CD4-positive, alpha-beta T cell (primary cell): Measurements from ENCODE around the gene ADAM23. TPM values are rescaled to one million over a fixed set of nuclear protein-coding genes. Genes with fewer than 3 reads are reported as not detected.

Experiments
- ATAC-seq: fragments of 200-7000 bp; cut with Tn5 transposase; one replicate; pipeline ENCODE4 v1.10.0; 2022; ENCODE audit warnings: mild to moderate bottlenecking; ENCODE audit not compliant: poor library complexity
- CTCF ChIA-PET: fragments of 350-600 bp; sonication (Branson Sonifier 250); formaldehyde crosslinking; loops from one replicate; lab custom pipeline; 2021; ENCODE audit warnings: antibody characterized with exemption, inconsistent platforms; lab: Charles Lee
- POLR2A ChIA-PET: fragments of 350-600 bp; sonication (Branson Sonifier 250); formaldehyde crosslinking; loops from one replicate; lab custom pipeline; 2021; ENCODE audit warnings: antibody characterized with exemption, inconsistent platforms; lab: Charles Lee
- DNase-seq, 14 experiments: peaks; one replicate each; pipeline ENCODE4 v3.0.0-alpha.2; 2013 to 2020; ENCODE audit warnings: mixed read lengths in 2 of 14
- H3K27ac ChIP-seq, 2 donors: one replicate each; pipeline versions ENCODE4 v1.5.1 to v1.7.0; 2013; ENCODE audit warnings: low read length in 2 of 2, low read depth in 1 of 2, mild to moderate bottlenecking in 1 of 2
- H3K27me3 ChIP-seq, 2 experiments: 1 replicate in 1 of 2; 2 replicates in 1 of 2; pipeline versions ENCODE4 v1.6.1 to v1.7.0; 2013; ENCODE audit warnings: low read length in 2 of 2, control low read depth in 1 of 2, mild to moderate bottlenecking in 1 of 2, moderate library complexity in 1 of 2; ENCODE audit not compliant: insufficient read depth in 2 of 2, control insufficient read depth in 1 of 2
- H3K36me3 ChIP-seq: one replicate; pipeline ENCODE4 v1.6.1; 2013; ENCODE audit warnings: low read length, control low read depth; ENCODE audit not compliant: insufficient read depth
- H3K4me1 ChIP-seq: one replicate; pipeline ENCODE4 v1.6.1; 2013; ENCODE audit warnings: low read length, control low read depth; ENCODE audit not compliant: insufficient read depth
- H3K4me3 ChIP-seq: one replicate; pipeline ENCODE4 v1.5.1; 2013; ENCODE audit warnings: mild to moderate bottlenecking, low read length, moderate library complexity
- H3K9me3 ChIP-seq, 2 experiments: 1 replicate in 1 of 2; 2 replicates in 1 of 2; pipeline versions ENCODE4 v1.6.1 to v1.7.0; 2013; ENCODE audit warnings: low read length in 2 of 2, mild to moderate bottlenecking in 2 of 2, control low read depth in 1 of 2, moderate library complexity in 1 of 2; ENCODE audit not compliant: control insufficient read depth in 1 of 2, insufficient read depth in 1 of 2
- H3K27ac Mint-ChIP-seq: one replicate; pipeline ENCODE4 v1.8.0; 2020; ENCODE audit warnings: mixed read lengths
- H3K27me3 Mint-ChIP-seq: one replicate; pipeline ENCODE4 v1.8.0; 2021; ENCODE audit warnings: mixed read lengths
- H3K36me3 Mint-ChIP-seq: one replicate; pipeline ENCODE4 v1.8.0; 2021; ENCODE audit warnings: low read depth, mixed read lengths
- H3K4me1 Mint-ChIP-seq: one replicate; pipeline ENCODE4 v1.8.0; 2021; ENCODE audit warnings: low read depth, mixed read lengths
- H3K4me3 Mint-ChIP-seq: one replicate; pipeline ENCODE4 v1.8.0; 2020; ENCODE audit warnings: mild to moderate bottlenecking, mixed read lengths
- H3K9me3 Mint-ChIP-seq: one replicate; pipeline ENCODE4 v1.8.0; 2020; ENCODE audit warnings: mixed read lengths
- CTCF ChIP-seq: fragments of 200-600 bp; IDR thresholded peaks from one replicate; pipeline ENCODE4 v1.8.0; 2022; ENCODE audit warnings: antibody characterized with exemption, mild to moderate bottlenecking
- intact Hi-C, 2 experiments: fragments of 100-400 bp; cut with DNase I in 1 of 2; cut with micrococcal nuclease in 1 of 2; formaldehyde crosslinking; loops; one replicate each; pipeline versions ENCODE4 v1.15.1 to v1.9.0; 2023 to 2025; cut with DNase I, micrococcal nuclease
- total RNA-seq, 174 experiments: library from RNA in 2 of 174; stranded (reverse) in 2 of 174; gene quantifications; one replicate each; pipeline ENCODE4 v1.2.3 and lab custom pipeline; 2021 to 2026

The ADAM23 gene
- total RNA-seq, 2 experiments from 2014 or later = 6.3 to 7.7 TPM

- H3K9me3 ChIP-seq = no peaks in the 10 kb centered on the region
- H3K27me3 Mint-ChIP-seq = peaks cover 5% of the 10 kb centered on the region
- no peaks in the 10 kb centered on the region for H3K9me3 Mint-ChIP-seq
- no peaks in the 10 kb centered on the region for H3K27me3 ChIP-seq
- no peak for ATAC-seq
- no peaks in the 10 kb centered on the region for H3K36me3 ChIP-seq
- peaks cover 15% of the 10 kb centered on the region for H3K4me1 ChIP-seq
- no peak overlapping the region for H3K4me3 Mint-ChIP-seq
- no peak for TF ChIP-seq CTCF
- POLR2A ChIA-PET = no interaction called here
- H3K36me3 Mint-ChIP-seq = no peaks in the 10 kb centered on the region
- H3K4me1 Mint-ChIP-seq = peaks cover 21% of the 10 kb centered on the region
- no peak for DNase-seq
- CTCF ChIA-PET = no interaction called here
- H3K27ac Mint-ChIP-seq = no peak overlapping the region
- no peak overlapping the region for H3K4me3 ChIP-seq
- intact Hi-C loops = no loop called here
- H3K27ac ChIP-seq = no peak overlapping the region
These were observed 83.8 kb downstream of the ADAM23 start for GRCh38 chr2:206527153-206527552.

GRCh38 chr2:206530727-206531126, 87.4 kb downstream of the ADAM23 start:
- Histone ChIP-seq H3K4me1 (peaks cover 15% of the 10 kb centered on the region), H3K9me3 (no peaks in the 10 kb centered on the region), H3K4me3 (peak overlapping the region; percentile 35), H3K36me3 (no peaks in the 10 kb centered on the region), H3K27ac (no peak overlapping the region), H3K27me3 (no peaks in the 10 kb centered on the region)
- no peak for TF ChIP-seq CTCF
- Mint-ChIP-seq H3K36me3 (no peaks in the 10 kb centered on the region), H3K9me3 (no peaks in the 10 kb centered on the region), H3K27me3 (peaks cover 5% of the 10 kb centered on the region), H3K4me1 (peaks cover 24% of the 10 kb centered on the region), H3K27ac (peak overlapping the region; percentile 73), H3K4me3 (peak overlapping the region; percentile 78)
- ATAC-seq (peak; percentile 92), DNase-seq (peak in 12 of 14 experiments; percentile 5 to 86 (median 22))
- CTCF ChIA-PET = interaction anchor here (0.7 kb wide), 1 partner anchor 371 kb away, joined by 3 read pairs; the partner anchor contains the start of gene EEF1B2
- POLR2A ChIA-PET = interaction anchor here (0.6 to 1.2 kb wide), 6 partner anchors 12 to 38 kb away, joined by 3 to 4 read pairs (median 3); no protein-coding TSS in a partner anchor
- intact Hi-C loops = loop anchor here in 1 of 2 experiments (2.0 kb wide), 1 partner anchor 28 kb away; no protein-coding TSS in a partner anchor

GRCh38 chr2:206531996-206532543, 88.7 kb downstream of the ADAM23 start:
- Mint-ChIP-seq H3K27ac (peak overlapping the region; percentile 73), H3K4me3 (peak overlapping the region; percentile 17), H3K4me1 (peaks cover 27% of the 10 kb centered on the region), H3K36me3 (no peaks in the 10 kb centered on the region), H3K9me3 (no peaks in the 10 kb centered on the region), H3K27me3 (peaks cover 5% of the 10 kb centered on the region)
- intact Hi-C loops = loop anchor here in 1 of 2 experiments (2.0 kb wide), 1 partner anchor 27 kb away; no protein-coding TSS in a partner anchor
- ATAC-seq (no peak), DNase-seq (no peak)
- Histone ChIP-seq H3K9me3 (no peaks in the 10 kb centered on the region), H3K36me3 (no peaks in the 10 kb centered on the region), H3K27ac (peak overlapping the region in 1 of 2 donors; percentile 6), H3K4me3 (no peak overlapping the region), H3K4me1 (peaks cover 15% of the 10 kb centered on the region), H3K27me3 (no peaks in the 10 kb centered on the region)
- POLR2A ChIA-PET = no interaction called here
- CTCF ChIA-PET = interaction anchor here (1.3 kb wide), 1 partner anchor 23 kb away, joined by 3 read pairs; no protein-coding TSS in a partner anchor
- TF ChIP-seq CTCF = no peak
